GM23338 (cell line): Measurements from ENCODE around the gene HEXB. TPM values are rescaled to one million over a fixed set of nuclear protein-coding genes. Genes with fewer than 3 reads are reported as not detected.

Experiments used
- ATAC-seq: fragments of 200-7000 bp; cut with Tn5 transposase; 3 replicates; pipeline ENCODE4 v1.9.1; 2020
- DNase-seq: peaks from one replicate; pipeline ENCODE4 v3.0.0-alpha.2; 2015; ENCODE audit warnings: low spot score
- H2AFZ ChIP-seq: fragments of 200-600 bp; sonication (generic); 2 replicates; pipeline ENCODE4 v1.8.0; 2016; ENCODE audit warnings: antibody characterized with exemption, mild to moderate bottlenecking, moderate library complexity
- H3F3A ChIP-seq: fragments of 200-600 bp; sonication (generic); replicated peaks from 2 replicates; pipeline ENCODE4 v1.8.0; 2017; ENCODE audit warnings: antibody characterized with exemption, mixed run types, low read depth
- H3K27ac ChIP-seq: fragments of 200-600 bp; sonication (generic); 2 replicates; pipeline ENCODE4 v1.6.1; 2016; ENCODE audit warnings: low read depth
- H3K27me3 ChIP-seq: fragments of 200-600 bp; sonication (generic); 2 replicates; pipeline ENCODE4 v1.8.0; 2016; ENCODE audit warnings: mild to moderate bottlenecking, mixed run types, moderate library complexity; ENCODE audit not compliant: insufficient read depth
- H3K36me3 ChIP-seq: fragments of 200-600 bp; sonication (generic); 2 replicates; pipeline ENCODE4 v1.8.0; 2016; ENCODE audit warnings: mild to moderate bottlenecking; ENCODE audit not compliant: insufficient read depth
- H3K4me1 ChIP-seq: fragments of 200-600 bp; sonication (generic); 2 replicates; pipeline ENCODE4 v1.8.0; 2016; ENCODE audit warnings: mild to moderate bottlenecking, moderate library complexity; ENCODE audit not compliant: insufficient read depth
- H3K4me2 ChIP-seq: fragments of 200-600 bp; sonication (generic); 2 replicates; pipeline ENCODE4 v1.7.1; 2017; ENCODE audit warnings: mixed run types
- H3K4me3 ChIP-seq: fragments of 200-600 bp; sonication (generic); 2 replicates; pipeline ENCODE4 v1.6.1; 2016; ENCODE audit warnings: mixed run types
- H3K79me2 ChIP-seq: fragments of 200-600 bp; sonication (generic); replicated peaks from 2 replicates; pipeline ENCODE4 v1.8.0; 2017; ENCODE audit warnings: mild to moderate bottlenecking; ENCODE audit not compliant: insufficient read depth
- H3K9me2 ChIP-seq: fragments of 200-600 bp; sonication (generic); 2 replicates; pipeline ENCODE4 v1.8.0; 2017; ENCODE audit not compliant: insufficient read depth
- H4K20me1 ChIP-seq: fragments of 200-600 bp; sonication (generic); replicated peaks from 2 replicates; pipeline ENCODE4 v1.8.0; 2017; ENCODE audit warnings: mild to moderate bottlenecking; ENCODE audit not compliant: insufficient read depth
- H3K27ac Mint-ChIP-seq: 2 replicates; pipeline ENCODE4 v1.8.0; 2020; ENCODE audit warnings: inconsistent platforms, mild to moderate bottlenecking, moderate library complexity, mixed read lengths
- H3K27me3 Mint-ChIP-seq: 3 replicates; pipeline ENCODE4 v1.8.0; 2022; ENCODE audit warnings: low read depth, mild to moderate bottlenecking, moderate library complexity, mixed read lengths, inconsistent platforms; ENCODE audit not compliant: insufficient read depth, poor library complexity
- H3K36me3 Mint-ChIP-seq: 3 replicates; pipeline ENCODE4 v1.8.0; 2021; ENCODE audit warnings: low read depth, mild to moderate bottlenecking, inconsistent platforms, moderate library complexity, mixed read lengths
- H3K4me1 Mint-ChIP-seq: 3 replicates; pipeline ENCODE4 v1.8.0; 2020; ENCODE audit warnings: mild to moderate bottlenecking, inconsistent platforms, mixed read lengths
- H3K4me3 Mint-ChIP-seq: 3 replicates; pipeline ENCODE4 v1.8.0; 2021; ENCODE audit warnings: moderate library complexity, mild to moderate bottlenecking, inconsistent platforms, mixed read lengths
- H3K9me3 Mint-ChIP-seq: 3 replicates; pipeline ENCODE4 v1.8.0; 2020; ENCODE audit warnings: moderate library complexity, mild to moderate bottlenecking, inconsistent platforms, mixed read lengths
- CREB1 ChIP-seq: fragments of 250-450 bp; sonication (Bioruptor Pico); IDR thresholded peaks from 2 replicates; pipeline ENCODE4 v1.5.0; 2020; ENCODE audit warnings: low read depth, mild to moderate bottlenecking, moderate library complexity
- CTCF ChIP-seq, 2 experiments: fragments of 200-600 bp in 1 of 2; sonication (generic) in 1 of 2; conservative IDR thresholded peaks; 2 replicates each; pipeline versions ENCODE4 v1.5.1 to v1.6.1; 2016 to 2017; ENCODE audit warnings: antibody characterized with exemption in 2 of 2, low read depth in 2 of 2, mild to moderate bottlenecking in 2 of 2, moderate library complexity in 1 of 2
- ETS1 ChIP-seq: IDR thresholded peaks from 2 replicates; pipeline ENCODE4 v1.6.1; 2016; ENCODE audit warnings: antibody characterized with exemption
- EZH2 ChIP-seq: fragments of 200-600 bp; sonication (generic); IDR thresholded peaks from one replicate; pipeline ENCODE4 v1.8.0; 2017; ENCODE audit warnings: antibody characterized with exemption, mild to moderate bottlenecking, low read depth; ENCODE audit not compliant: unreplicated experiment
- EZH2phosphoT487 ChIP-seq: fragments of 200-600 bp; sonication (generic); IDR thresholded peaks from one replicate; pipeline ENCODE4 v1.8.1; 2018; ENCODE audit warnings: antibody characterized with exemption; ENCODE audit not compliant: unreplicated experiment
- JUNB ChIP-seq: IDR thresholded peaks from one replicate; pipeline ENCODE4 v1.6.1; 2016; ENCODE audit warnings: antibody characterized with exemption; ENCODE audit not compliant: unreplicated experiment
- NANOG ChIP-seq: IDR thresholded peaks from 2 replicates; pipeline ENCODE4 v1.6.1; 2016; ENCODE audit warnings: antibody characterized with exemption, borderline replicate concordance
- POLR2AphosphoS5 ChIP-seq: IDR thresholded peaks from 2 replicates; pipeline ENCODE4 v1.6.1; 2016; ENCODE audit warnings: antibody characterized with exemption, low read depth
- STAT1 ChIP-seq: IDR thresholded peaks from one replicate; pipeline ENCODE4 v1.6.1; 2016; ENCODE audit warnings: antibody characterized with exemption; ENCODE audit not compliant: unreplicated experiment
- ZNF114 ChIP-seq: fragments of 250-450 bp; sonication (Bioruptor Pico); IDR thresholded peaks from 2 replicates; pipeline ENCODE4 v1.5.0; 2020; ENCODE audit warnings: mild to moderate bottlenecking, moderate library complexity
- ZNF331 ChIP-seq: fragments of 250-450 bp; sonication (Bioruptor Pico); IDR thresholded peaks from 2 replicates; pipeline ENCODE4 v1.5.0; 2020; ENCODE audit warnings: low read depth, mild to moderate bottlenecking, moderate library complexity
- ZNF462 ChIP-seq: fragments of 250-450 bp; sonication (Bioruptor Pico); IDR thresholded peaks from 2 replicates; pipeline ENCODE4 v1.5.0; 2020; ENCODE audit warnings: mild to moderate bottlenecking, moderate library complexity
- polyA plus RNA-seq: library from polyadenylated mRNA; unstranded; fragments of >200 nt; fragmentation: Nextera tagmentation; extraction: Ambion mirVana; gene quantifications from 2 replicates; pipeline ENCODE4 v1.2.1, GENCODE V29; 2016
- total RNA-seq: library from RNA; depleted of rRNA; stranded (reverse); fragments of >200 nt; shearing (Covaris generic); gene quantifications from 2 replicates; pipeline ENCODE4 v1.2.3, GENCODE V29; 2014

The HEXB gene
- total and polyA plus RNA-seq, 2 experiments from 2014 or later, result 49.2 to 70.8 TPM

GRCh38 chr5:74664551-74664950 is 20.5 kb upstream of the HEXB start:
- DNase-seq, result no peak
- H3K4me3 Mint-ChIP-seq, result no peak overlapping the region
- H2AFZ ChIP-seq, result no peak overlapping the region
- H3K36me3 Mint-ChIP-seq, result no peaks in the 10 kb centered on the region
- no peak overlapping the region for H3K4me2 ChIP-seq
- H4K20me1 ChIP-seq, result no peaks in the 10 kb centered on the region
- H3K79me2 ChIP-seq, result no peaks in the 10 kb centered on the region
- H3K4me3 ChIP-seq, result no peak overlapping the region
- no peak for ATAC-seq
- peaks cover 3% of the 10 kb centered on the region; the same call in 2 of the 3 replicates for H3K4me1 Mint-ChIP-seq
- no peaks in the 10 kb centered on the region for H3K27me3 Mint-ChIP-seq
- no peaks in the 10 kb centered on the region for H3F3A ChIP-seq
- H3K27me3 ChIP-seq, result no peaks in the 10 kb centered on the region
- no peak overlapping the region for H3K27ac Mint-ChIP-seq
- no peak overlapping the region for H3K27ac ChIP-seq
- H3K4me1 ChIP-seq, result no peaks in the 10 kb centered on the region
- peaks cover 2% of the 10 kb centered on the region; the same call in 1 of the 3 replicates for H3K9me3 Mint-ChIP-seq
- no peak for TF ChIP-seq ZNF331
- TF ChIP-seq ZNF114 (CRISPR knock-in tag), result no peak
- TF ChIP-seq NANOG, result no peak
- TF ChIP-seq STAT1, result no peak
- H3K36me3 ChIP-seq, result no peaks in the 10 kb centered on the region
- H3K9me2 ChIP-seq, result no peaks in the 10 kb centered on the region

GRCh38 chr5:74665273-74665672 is 19.8 kb upstream of the HEXB start:
- Histone ChIP-seq H3K4me1 (no peaks in the 10 kb centered on the region), H3K4me3 (no peak overlapping the region), H3F3A (no peaks in the 10 kb centered on the region), H3K27ac (no peak overlapping the region), H3K9me2 (no peaks in the 10 kb centered on the region), H4K20me1 (no peaks in the 10 kb centered on the region), H3K4me2 (no peak overlapping the region), H3K27me3 (no peaks in the 10 kb centered on the region), H3K36me3 (no peaks in the 10 kb centered on the region), H3K79me2 (no peaks in the 10 kb centered on the region), H2AFZ (no peak overlapping the region)
- H3K27ac Mint-ChIP-seq, result no peak overlapping the region
- no peak for ATAC-seq
- H3K4me1 Mint-ChIP-seq, result peaks cover 3% of the 10 kb centered on the region; the same call in 2 of the 3 replicates
- H3K4me3 Mint-ChIP-seq, result no peak overlapping the region
- no peak for DNase-seq
- H3K27me3 Mint-ChIP-seq, result no peaks in the 10 kb centered on the region
- H3K9me3 Mint-ChIP-seq, result peaks cover 9% of the 10 kb centered on the region
- H3K36me3 Mint-ChIP-seq, result peaks cover 3% of the 10 kb centered on the region; the same call in 1 of the 3 replicates
- TF ChIP-seq NANOG (no peak), JUNB (no peak), EZH2 (no peak), STAT1 (no peak), CTCF (conservative IDR thresholded peaks at IDR 0.05; ENCODE audit: low read depth in 2 of 2) (no peak), ZNF114 (CRISPR knock-in tag) (no peak), ZNF331 (no peak), CREB1 (CRISPR knock-in tag) (no peak), POLR2AphosphoS5 (no peak), ETS1 (no peak), ZNF462 (CRISPR knock-in tag) (no peak), EZH2phosphoT487 (no peak)
